AG04449 (cell line): ENCODE data around the gene OR2F2.

Experiments used
- CTCF ChIA-PET: fragments of 350-600 bp; formaldehyde crosslinking; extraction: SDS; loops from one replicate; lab custom pipeline; 2021; ENCODE audit warnings: antibody characterized with exemption; lab: Yijun Ruan, JAX
- POLR2A ChIA-PET: fragments of 400-600, 350-600 bp; formaldehyde crosslinking; extraction: SDS; loops from one replicate; lab custom pipeline; 2020; ENCODE audit warnings: antibody characterized with exemption, inconsistent platforms; lab: Yijun Ruan, JAX
- DNase-seq: peaks from one replicate; pipeline ENCODE4 v3.0.0-alpha.2; 2010; ENCODE audit warnings: low read depth, low spot score
- H3K4me3 ChIP-seq: 2 replicates; pipeline ENCODE4 v1.5.1; 2011; ENCODE audit warnings: low read depth, mild to moderate bottlenecking, control low read depth, low read length
- CTCF ChIP-seq: IDR thresholded peaks from one replicate; pipeline ENCODE4 v1.5.1; 2011; ENCODE audit warnings: mild to moderate bottlenecking, moderate library complexity, low read length, control low read depth, inconsistent platforms; ENCODE audit not compliant: insufficient read depth; ENCODE audit errors: missing control alignments

Gene OR2F2

DNA sequence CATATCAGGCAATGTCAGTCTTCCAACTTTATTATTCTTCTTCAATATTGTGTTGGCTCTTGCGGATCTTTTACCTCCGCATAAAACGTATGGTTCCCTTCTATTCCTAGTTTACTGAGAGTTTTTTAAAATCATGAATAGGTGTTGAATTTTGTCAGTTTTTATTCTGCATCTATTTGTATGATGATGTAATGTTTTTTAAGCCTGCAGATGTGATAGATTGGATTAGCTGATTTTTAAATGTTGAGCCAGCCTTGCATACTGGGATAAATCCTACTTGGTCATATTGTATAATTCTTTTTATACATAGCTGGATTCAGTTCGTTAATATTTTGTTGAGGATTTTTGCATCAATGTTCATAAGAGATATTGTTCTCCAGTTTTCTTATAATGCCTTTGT, 10.4 kb downstream of the OR2F2 start:
- ChIA-PET POLR2A (no interaction called here), CTCF (no interaction called here)
- no peak overlapping the region for H3K4me3 ChIP-seq
- DNase-seq = no peak
- no peak for TF ChIP-seq CTCF

- no peak for TF ChIP-seq CTCF
- ChIA-PET POLR2A (no interaction called here), CTCF (no interaction called here)
- no peak overlapping the region for H3K4me3 ChIP-seq
- no peak for DNase-seq
Measured at GRCh38 chr7:143947111-143947510, 12.1 kb downstream of the OR2F2 start.

DNA sequence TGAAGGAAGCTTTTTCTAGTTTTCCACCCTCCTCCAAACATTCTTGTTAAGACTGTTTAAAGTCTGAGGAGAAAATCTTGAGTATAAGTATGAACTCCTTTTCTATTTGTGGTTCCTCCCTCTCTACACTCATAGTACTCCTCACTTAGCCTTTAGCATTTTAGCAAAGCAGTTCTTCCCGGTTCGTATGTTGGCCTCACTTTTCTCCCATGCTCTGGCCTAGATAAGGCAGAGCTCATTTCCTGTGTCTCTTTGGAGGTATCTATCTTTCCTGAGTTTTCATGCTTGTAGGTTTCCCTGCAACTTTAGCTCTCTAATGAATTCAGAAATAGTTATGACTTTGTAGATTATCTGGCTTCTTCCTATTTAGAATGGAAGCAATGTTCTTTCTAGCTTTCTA, 13.7 kb downstream of the OR2F2 start:
- ChIA-PET POLR2A (no interaction called here), CTCF (no interaction called here)
- no peak overlapping the region for H3K4me3 ChIP-seq
- DNase-seq = no peak
- TF ChIP-seq CTCF = no peak

- CTCF ChIA-PET = no interaction called here
- H3K4me3 ChIP-seq = no peak overlapping the region
- no peak for DNase-seq
- no peak for TF ChIP-seq CTCF
- POLR2A ChIA-PET = no interaction called here
Measured at GRCh38 chr7:143953421-143953820, 18.4 kb downstream of the OR2F2 start.

GRCh38 chr7:143954135-143954534, 19.1 kb downstream of the OR2F2 start:
- CTCF ChIA-PET = no interaction called here
- no peak for TF ChIP-seq CTCF
- DNase-seq = no peak
- H3K4me3 ChIP-seq = no peak overlapping the region
- POLR2A ChIA-PET = no interaction called here

GRCh38 chr7:143954544-143954943, 19.5 kb downstream of the OR2F2 start, which contains the start of gene OR2F1:
OR2F1 (plus strand) TSS chr7:143954844; CDS start chr7:143959971, 5,127 bp downstream.
- CTCF ChIA-PET = no interaction called here
- POLR2A ChIA-PET = no interaction called here
- TF ChIP-seq CTCF = no peak
- no peak for DNase-seq
- H3K4me3 ChIP-seq = no peak within 1 kb of the TSS

DNA sequence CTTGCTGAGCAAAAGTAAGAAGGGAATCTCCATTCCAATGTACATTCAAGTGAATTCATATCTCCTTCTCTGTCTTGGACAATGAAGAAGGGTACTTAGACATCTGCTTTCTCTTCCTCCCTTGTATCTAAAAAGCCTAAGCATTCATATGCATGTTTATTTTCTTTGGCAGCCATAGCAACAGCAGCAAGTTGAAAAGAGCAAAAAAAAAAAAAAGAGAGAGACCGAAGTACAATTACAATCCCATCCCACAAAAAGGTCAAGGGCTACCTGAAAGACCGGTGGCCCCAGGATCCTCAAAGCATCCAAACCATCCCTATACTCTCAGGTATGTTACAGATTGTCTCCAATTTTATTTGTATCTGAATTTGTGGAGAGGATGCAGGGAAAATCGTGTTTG, 23.7 kb downstream of the OR2F2 start:
- POLR2A ChIA-PET = no interaction called here

More for the DNA sequence above, 23.7 kb downstream of the OR2F2 start:
- no peak for DNase-seq
- CTCF ChIA-PET = no interaction called here
- TF ChIP-seq CTCF = no peak
- H3K4me3 ChIP-seq = no peak overlapping the region
